ENCODE data around the gene C14orf93. TPM values are rescaled to one million over a fixed set of nuclear protein-coding genes. Genes with fewer than 3 reads are reported as not detected.

C14orf93 gene
- total and polyA plus RNA-seq, 9 of the 15 experiments (the other 6 are each of a cell fraction or from before 2014, with no cell fraction given) = 2.2 to 22.4 (median 16.1) TPM

DNA sequence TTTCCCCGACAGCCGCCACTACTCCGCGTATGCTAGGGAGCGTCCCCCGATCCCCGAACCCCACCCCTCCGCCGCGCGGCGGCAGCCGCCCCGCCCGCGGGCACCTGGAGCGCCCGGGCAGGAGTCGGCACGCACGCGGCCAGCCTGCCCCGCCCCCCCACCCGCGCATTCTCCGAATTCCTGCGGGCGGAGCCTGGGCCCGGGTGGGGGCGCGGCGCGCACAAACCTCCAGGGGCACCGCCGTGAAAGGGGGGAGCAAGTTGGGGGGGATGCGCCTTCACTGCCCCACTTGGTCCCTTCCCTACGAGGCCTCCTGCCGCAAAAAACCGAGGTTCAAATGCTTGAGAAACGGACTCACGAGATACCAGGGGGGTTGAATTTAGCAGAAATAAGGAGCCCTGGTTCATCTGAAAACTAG, 29.3 kb downstream of the C14orf93 start:
- no peak for ATAC-seq
- DNase-seq (ENCODE audit: extremely low read depth in 1 of 4, low spot score in 3 of 4) = no peak
- Histone ChIP-seq H3K9ac (ENCODE audit: insufficient read depth in 1 of 2, low read depth in 2 of 2, low read length in 2 of 2) (no peak overlapping the region), H3K27me3 (ENCODE audit: control insufficient read depth in 2 of 2, insufficient read depth in 2 of 2, low read length in 2 of 2) (no peaks in the 10 kb centered on the region), H4K20me1 (replicated peaks; ENCODE audit: control insufficient read depth, insufficient read depth, low read length) (no peaks in the 10 kb centered on the region), H3K4me2 (ENCODE audit: insufficient read depth, low read length) (no peak overlapping the region), H3K27ac (ENCODE audit: extremely low read depth, low read depth, low read length) (no peak overlapping the region), H3K79me2 (ENCODE audit: control insufficient read depth, insufficient read depth, low read length) (no peaks in the 10 kb centered on the region), H3K9me1 (ENCODE audit: control insufficient read depth, insufficient read depth, low read length) (no peaks in the 10 kb centered on the region), H3K4me3 (no peak overlapping the region), H3K36me3 (ENCODE audit: control insufficient read depth, insufficient read depth, low read length) (no peaks in the 10 kb centered on the region), H2AFZ (ENCODE audit: low read depth, low read length) (no peak overlapping the region), H3K9me3 (replicated peaks; ENCODE audit: control insufficient read depth, insufficient read depth, low read depth, low read length) (no peaks in the 10 kb centered on the region), H3K4me1 (replicated peaks in 1 of 2; ENCODE audit: control insufficient read depth in 2 of 2, insufficient read depth in 2 of 2, low read length in 2 of 2) (peaks cover 27 to 44% of the 10 kb centered on the region in 2 experiments)
- 98% methylated on average over 7 of the region's 41 CpGs for WGBS (ENCODE audit: insufficient coverage, low coverage, missing lambda C conversion rate)
- ChIA-PET CTCF (ENCODE audit: low intra/inter-chr PET ratio) (no interaction called here), POLR2A (no interaction called here)
- no TSS peak for BruUV-seq (replicated peaks)
- FAIRE-seq = no peak
- in situ Hi-C loops (cut with MboI) = loop anchor here (5.0 kb wide), 1 partner anchor 48 kb away; no protein-coding TSS in a partner anchor
- intact Hi-C loops (cut with micrococcal nuclease) = no loop called here
- no peak for TF ChIP-seq FOXA3 (CRISPR knock-in tag; conservative IDR thresholded peaks at IDR 0.05 in 1 of 2, IDR thresholded peaks at IDR 0.05 in 1 of 2)
- TF ChIP-seq, protein P1, sequence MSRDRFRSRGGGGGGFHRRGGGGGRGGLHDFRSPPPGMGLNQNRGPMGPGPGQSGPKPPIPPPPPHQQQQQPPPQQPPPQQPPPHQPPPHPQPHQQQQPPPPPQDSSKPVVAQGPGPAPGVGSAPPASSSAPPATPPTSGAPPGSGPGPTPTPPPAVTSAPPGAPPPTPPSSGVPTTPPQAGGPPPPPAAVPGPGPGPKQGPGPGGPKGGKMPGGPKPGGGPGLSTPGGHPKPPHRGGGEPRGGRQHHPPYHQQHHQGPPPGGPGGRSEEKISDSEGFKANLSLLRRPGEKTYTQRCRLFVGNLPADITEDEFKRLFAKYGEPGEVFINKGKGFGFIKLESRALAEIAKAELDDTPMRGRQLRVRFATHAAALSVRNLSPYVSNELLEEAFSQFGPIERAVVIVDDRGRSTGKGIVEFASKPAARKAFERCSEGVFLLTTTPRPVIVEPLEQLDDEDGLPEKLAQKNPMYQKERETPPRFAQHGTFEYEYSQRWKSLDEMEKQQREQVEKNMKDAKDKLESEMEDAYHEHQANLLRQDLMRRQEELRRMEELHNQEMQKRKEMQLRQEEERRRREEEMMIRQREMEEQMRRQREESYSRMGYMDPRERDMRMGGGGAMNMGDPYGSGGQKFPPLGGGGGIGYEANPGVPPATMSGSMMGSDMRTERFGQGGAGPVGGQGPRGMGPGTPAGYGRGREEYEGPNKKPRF (IDR thresholded peaks at IDR 0.05; ENCODE audit: low read depth, low read length) = no peak
- no peak for TF ChIP-seq POLR2AphosphoS2 (IDR thresholded peaks at IDR 0.05; ENCODE audit: low read length)
- TF ChIP-seq ZNF398 (CRISPR knock-in tag; IDR thresholded peaks at IDR 0.05) = no peak
- TF ChIP-seq, protein P2, sequence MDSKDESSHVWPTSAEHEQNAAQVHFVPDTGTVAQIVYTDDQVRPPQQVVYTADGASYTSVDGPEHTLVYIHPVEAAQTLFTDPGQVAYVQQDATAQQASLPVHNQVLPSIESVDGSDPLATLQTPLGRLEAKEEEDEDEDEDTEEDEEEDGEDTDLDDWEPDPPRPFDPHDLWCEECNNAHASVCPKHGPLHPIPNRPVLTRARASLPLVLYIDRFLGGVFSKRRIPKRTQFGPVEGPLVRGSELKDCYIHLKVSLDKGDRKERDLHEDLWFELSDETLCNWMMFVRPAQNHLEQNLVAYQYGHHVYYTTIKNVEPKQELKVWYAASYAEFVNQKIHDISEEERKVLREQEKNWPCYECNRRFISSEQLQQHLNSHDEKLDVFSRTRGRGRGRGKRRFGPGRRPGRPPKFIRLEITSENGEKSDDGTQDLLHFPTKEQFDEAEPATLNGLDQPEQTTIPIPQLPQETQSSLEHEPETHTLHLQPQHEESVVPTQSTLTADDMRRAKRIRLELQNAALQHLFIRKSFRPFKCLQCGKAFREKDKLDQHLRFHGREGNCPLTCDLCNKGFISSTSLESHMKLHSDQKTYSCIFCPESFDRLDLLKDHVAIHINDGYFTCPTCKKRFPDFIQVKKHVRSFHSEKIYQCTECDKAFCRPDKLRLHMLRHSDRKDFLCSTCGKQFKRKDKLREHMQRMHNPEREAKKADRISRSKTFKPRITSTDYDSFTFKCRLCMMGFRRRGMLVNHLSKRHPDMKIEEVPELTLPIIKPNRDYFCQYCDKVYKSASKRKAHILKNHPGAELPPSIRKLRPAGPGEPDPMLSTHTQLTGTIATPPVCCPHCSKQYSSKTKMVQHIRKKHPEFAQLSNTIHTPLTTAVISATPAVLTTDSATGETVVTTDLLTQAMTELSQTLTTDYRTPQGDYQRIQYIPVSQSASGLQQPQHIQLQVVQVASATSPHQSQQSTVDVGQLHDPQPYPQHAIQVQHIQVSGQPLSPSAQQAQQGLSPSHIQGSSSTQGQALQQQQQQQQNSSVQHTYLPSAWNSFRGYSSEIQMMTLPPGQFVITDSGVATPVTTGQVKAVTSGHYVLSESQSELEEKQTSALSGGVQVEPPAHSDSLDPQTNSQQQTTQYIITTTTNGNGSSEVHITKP (IDR thresholded peaks at IDR 0.05; ENCODE audit: partially characterized antibody) = no peak
- TF ChIP-seq ZFP36 (IDR thresholded peaks at IDR 0.05; ENCODE audit: low read depth, low read length, partially characterized antibody) = no peak
- TF ChIP-seq ZNF197 (CRISPR knock-in tag; IDR thresholded peaks at IDR 0.05; ENCODE audit: low read depth) = no peak
- no peak for TF ChIP-seq KAT7 (CRISPR knock-in tag; IDR thresholded peaks at IDR 0.05; ENCODE audit: borderline replicate concordance)
